Esophagus squamous epithelium (tissue), 5 donors: ENCODE data around the gene TMEM176B. TPM values are rescaled to one million over a fixed set of nuclear protein-coding genes. Genes with fewer than 3 reads are reported as not detected.

Experiments used
- DNase-seq: peaks from one replicate; lab custom pipeline; 2025; lab: John Stamatoyannopoulos, UW
- H3K27ac ChIP-seq, 4 donors: fragments of 200-600 bp; sonication (generic); one replicate each; pipeline ENCODE4 v1.5.1; 2016 to 2019; ENCODE audit warnings: mild to moderate bottlenecking in 1 of 4
- H3K27me3 ChIP-seq, 4 donors: fragments of 200-600 bp; sonication (generic); 1 replicate in 3 of 4; 2 replicates in 1 of 4; pipeline versions ENCODE4 v1.5.1 to v1.6.0; 2017 to 2021; ENCODE audit warnings: antibody characterized with exemption in 1 of 4
- H3K36me3 ChIP-seq, 3 donors: fragments of 200-600 bp; sonication (generic); one replicate each; pipeline ENCODE4 v1.5.1; 2016 to 2019
- H3K4me1 ChIP-seq, 3 donors: fragments of 200-600 bp; sonication (generic); one replicate each; pipeline ENCODE4 v1.5.1; 2017 to 2019
- H3K4me3 ChIP-seq, 4 donors: fragments of 200-600 bp; sonication (generic); 1 replicate in 3 of 4; 2 replicates in 1 of 4; pipeline ENCODE4 v1.5.1; 2016 to 2019; ENCODE audit warnings: mild to moderate bottlenecking in 2 of 4, moderate library complexity in 1 of 4
- H3K9me3 ChIP-seq, 3 donors: fragments of 200-600 bp; sonication (generic); one replicate each; pipeline ENCODE4 v1.5.1; 2016 to 2019
- CTCF ChIP-seq, 6 experiments: fragments of 450-650 bp in 4 of 6; fragments of 200-600 bp in 2 of 6; sonication (generic) in 2 of 6; IDR thresholded peaks; one replicate each; pipeline ENCODE4 v1.5.1; 2016 to 2019; ENCODE audit warnings: antibody characterized with exemption in 6 of 6, mild to moderate bottlenecking in 4 of 6, moderate library complexity in 4 of 6
- POLR2A ChIP-seq, 4 donors: fragments of 450-650 bp; IDR thresholded peaks; one replicate each; pipeline ENCODE4 v1.6.1; 2017; ENCODE audit warnings: antibody characterized with exemption in 4 of 4, mild to moderate bottlenecking in 4 of 4, moderate library complexity in 3 of 4
- WGBS, 2 donors: methylation state at CpG; one replicate each; pipeline ENCODE4 v1.1.5; 2018; 5-methylcytosine and 5-hydroxymethylcytosine counted together
- intact Hi-C: fragments of 100-400 bp; cut with DNase I; formaldehyde crosslinking; loops from one replicate; pipeline ENCODE4 v1.15.0; 2022
- total RNA-seq, 4 donors: library from RNA; depleted of rRNA; stranded (reverse); fragments of >200 nt; gene quantifications; one replicate each; pipeline ENCODE4 v1.1.0, GENCODE V29; 2016
- donor health status: DM: yes; HTN: yes; CAD: no.

The TMEM176B gene
- total RNA-seq, 4 donors from 2014 or later, result 3.3 to 54.9 (median 12.4) TPM

DNA sequence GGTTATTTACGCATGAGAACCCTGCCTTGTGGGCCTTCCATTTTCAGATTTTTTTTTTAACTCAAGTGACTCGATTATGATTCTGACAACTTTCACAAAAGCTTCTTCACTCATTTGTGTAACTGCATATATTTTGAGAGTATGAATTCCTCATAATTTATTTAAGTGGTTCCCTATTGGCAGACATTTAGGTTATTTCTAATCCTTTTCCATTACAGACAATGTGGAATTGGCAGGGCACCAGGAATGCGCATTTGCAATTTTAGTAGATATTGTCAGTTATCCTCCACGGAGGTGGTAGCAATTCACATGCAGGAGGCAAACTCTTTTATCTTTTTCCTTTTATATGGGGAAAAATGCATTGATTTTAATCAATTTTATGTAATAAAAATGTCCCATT, 2.5 kb downstream of the TMEM176B start:
- TF ChIP-seq POLR2A (IDR thresholded peaks at IDR 0.05) (no peak), CTCF (IDR thresholded peaks at IDR 0.05) (no peak)
- intact Hi-C loops, result no loop called here
- Histone ChIP-seq H3K4me3 (no peak overlapping the region), H3K27me3 (peaks cover 0 to 70% (median 6%) of the 10 kb centered on the region in 4 donors), H3K27ac (no peak overlapping the region), H3K4me1 (peaks cover 0 to 29% (median 0%) of the 10 kb centered on the region in 3 donors), H3K9me3 (no peaks in the 10 kb centered on the region), H3K36me3 (no peaks in the 10 kb centered on the region)
- no peak for DNase-seq
- WGBS, 2 donors, result 53 to 55% methylated on average over 4 of the region's 4 CpGs

DNA sequence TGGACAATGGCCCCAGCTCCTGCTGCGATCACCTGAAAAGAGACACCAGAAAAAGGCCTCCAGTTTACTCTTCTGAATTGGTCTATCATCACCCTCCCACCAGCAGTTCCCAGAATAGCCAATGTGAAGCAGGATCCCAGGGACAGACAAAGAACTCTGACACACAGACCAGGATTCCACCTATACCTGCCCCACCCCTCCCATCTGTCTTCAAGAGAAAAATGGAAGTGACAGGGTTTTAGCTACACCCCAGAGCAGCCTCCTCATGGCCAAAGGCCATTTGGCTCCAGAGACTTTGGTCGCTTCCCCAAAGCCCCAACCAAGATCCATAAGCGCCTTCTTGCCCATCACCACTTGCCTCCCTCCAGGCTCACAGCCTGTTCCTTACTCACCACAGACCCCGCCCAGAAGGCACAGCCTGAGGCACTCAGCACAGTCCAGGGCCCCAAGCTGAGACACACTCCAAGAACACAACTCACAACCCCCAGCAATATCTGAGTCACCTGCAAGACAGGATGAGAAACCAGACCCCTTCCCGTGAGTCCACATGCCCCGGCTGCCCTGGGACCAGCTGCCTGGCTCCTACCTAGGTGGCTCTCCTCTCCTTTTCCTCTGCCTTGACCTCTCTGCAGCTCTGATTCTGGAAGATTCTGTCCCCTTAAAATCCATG, 6.5 kb downstream of the TMEM176B start:
- no peaks in the 10 kb centered on the region for H3K9me3 ChIP-seq
- H3K4me3 ChIP-seq, result no peak overlapping the region
- no peak for TF ChIP-seq POLR2A (IDR thresholded peaks at IDR 0.05)
- no peak for TF ChIP-seq CTCF (IDR thresholded peaks at IDR 0.05)
- H3K27ac ChIP-seq, result no peak overlapping the region
- H3K27me3 ChIP-seq, result peaks cover 0 to 34% (median 0%) of the 10 kb centered on the region in 4 donors
- WGBS, 2 donors, result 63 to 85% methylated on average over 2 to 6 of the region's 6 CpGs
- intact Hi-C loops, result no loop called here
- DNase-seq, result no peak
- peaks cover 0 to 5% (median 1%) of the 10 kb centered on the region in 3 donors for H3K4me1 ChIP-seq
- H3K36me3 ChIP-seq, result peaks cover 0 to 4% (median 0%) of the 10 kb centered on the region in 3 donors

GRCh38 chr7:150791746-150792452, 8.3 kb downstream of the TMEM176B start:
- H3K27ac ChIP-seq, result no peak overlapping the region
- peaks cover 0 to 30% (median 0%) of the 10 kb centered on the region in 4 donors for H3K27me3 ChIP-seq
- TF ChIP-seq CTCF (IDR thresholded peaks at IDR 0.05) (no peak), POLR2A (IDR thresholded peaks at IDR 0.05) (no peak)
- no peak overlapping the region for H3K4me3 ChIP-seq
- H3K4me1 ChIP-seq, result peaks cover 0 to 23% (median 17%) of the 10 kb centered on the region in 3 donors
- H3K36me3 ChIP-seq, result peaks cover 0 to 4% (median 0%) of the 10 kb centered on the region in 3 donors
- H3K9me3 ChIP-seq, result no peaks in the 10 kb centered on the region
- no peak for DNase-seq
- intact Hi-C loops, result no loop called here
- 79 to 81% methylated on average over 9 to 11 of the region's 12 CpGs for WGBS, 2 donors

DNA sequence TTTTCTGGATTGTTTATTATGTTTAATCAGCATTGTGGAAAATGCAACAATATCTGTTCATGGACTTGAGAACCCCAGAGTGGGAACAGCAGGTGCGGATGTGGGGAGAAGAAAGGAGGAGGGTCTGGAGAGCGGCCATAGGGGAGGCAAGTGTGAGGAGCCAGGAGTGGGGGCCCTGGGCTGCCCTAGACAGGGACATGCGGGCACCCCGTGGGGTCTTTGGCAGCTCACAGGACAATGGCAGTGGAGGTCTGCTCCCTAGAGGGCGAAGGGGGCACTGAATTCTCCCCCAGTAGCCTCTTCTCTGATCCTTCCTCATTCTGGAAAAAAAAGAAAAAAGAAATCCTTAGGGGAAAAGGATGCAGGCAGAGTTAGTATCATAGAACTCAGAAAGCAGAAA, 8.9 kb downstream of the TMEM176B start:
- Histone ChIP-seq H3K27me3 (peaks cover 0 to 32% (median 0%) of the 10 kb centered on the region in 4 donors), H3K36me3 (peaks cover 0 to 4% (median 0%) of the 10 kb centered on the region in 3 donors), H3K27ac (no peak overlapping the region), H3K4me1 (peaks cover 0 to 26% (median 20%) of the 10 kb centered on the region in 3 donors), H3K9me3 (no peaks in the 10 kb centered on the region), H3K4me3 (no peak overlapping the region)
- 67 to 78% methylated on average over 5 of the region's 5 CpGs for WGBS, 2 donors
- intact Hi-C loops, result no loop called here
- DNase-seq, result no peak
- TF ChIP-seq CTCF (IDR thresholded peaks at IDR 0.05) (no peak), POLR2A (IDR thresholded peaks at IDR 0.05) (no peak)
